CD4-positive, alpha-beta T cell treated with Interleukin-15 for 4 hours (primary cell): Measurements from ENCODE around the gene AMN.
"Not testable (repeated sequence)": the region's sequence is repeated elsewhere in the genome, so short reads cannot be mapped to it uniquely, and the experiment has no call there.

Experiments
- DNase-seq: peaks from one replicate; pipeline ENCODE4 v3.0.0-alpha.2; 2020; ENCODE audit warnings: low spot score

AMN gene

DNA sequence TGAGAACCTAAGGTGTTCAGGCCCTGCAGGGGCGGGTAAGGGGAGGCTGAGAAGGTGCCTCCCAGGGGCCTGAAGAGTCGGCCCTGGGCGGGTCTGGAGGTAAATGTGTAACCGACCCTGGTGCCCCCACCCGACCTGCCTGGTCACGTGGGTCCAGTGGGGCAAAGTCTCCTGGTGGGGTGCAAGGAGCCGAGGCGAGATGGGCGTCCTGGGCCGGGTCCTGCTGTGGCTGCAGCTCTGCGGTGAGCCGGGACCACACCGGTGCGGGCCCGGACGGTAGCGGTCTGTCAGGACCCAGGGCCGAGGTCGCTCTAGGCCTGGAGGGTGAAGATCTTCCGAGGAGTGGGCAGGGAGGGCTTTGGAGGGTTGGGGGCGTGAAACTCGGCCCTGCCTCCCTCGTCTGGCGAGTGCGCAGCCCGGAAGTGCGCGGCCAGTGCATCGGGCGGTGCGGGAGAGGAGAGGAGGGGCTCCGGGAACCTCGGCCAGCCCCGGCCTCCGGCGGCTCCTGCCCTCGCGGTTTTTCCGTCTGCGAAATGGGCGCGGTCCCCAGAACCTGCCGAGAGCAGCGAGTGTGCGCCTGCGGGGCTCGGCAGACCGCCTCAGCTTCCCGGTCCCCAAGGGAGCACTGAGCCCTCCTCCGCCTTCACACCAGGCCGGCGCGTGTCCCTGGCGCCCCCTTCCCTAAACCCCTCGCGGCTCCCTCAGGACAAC is at the start of gene AMN:
Gene AMN, plus strand, starts transcription at position 174 of the 711 bp plus-strand sequence. Its CDS starts 26 bp downstream, at position 200.
- DNase-seq: no peak

DNA sequence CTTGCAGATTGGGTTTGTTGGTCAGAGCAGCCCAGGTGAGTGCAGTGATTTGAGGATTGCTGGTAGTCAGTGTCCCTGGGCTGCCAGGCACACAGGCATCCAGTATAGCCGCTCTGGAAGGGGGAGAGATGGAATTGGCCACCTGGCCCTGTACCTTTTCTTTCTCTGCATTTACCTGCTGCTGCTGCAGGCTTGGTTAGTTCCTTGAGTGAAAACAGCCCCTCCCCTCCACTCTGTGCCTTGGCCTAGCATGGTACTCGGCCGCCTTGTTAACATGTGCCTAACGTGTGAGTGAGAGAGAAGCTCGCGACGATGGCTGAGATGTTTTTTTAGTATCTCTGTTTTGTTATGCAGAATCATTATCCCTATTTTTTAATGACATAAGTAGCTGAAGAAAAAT is 49.3 kb upstream of the AMN start:
- no peak for DNase-seq

DNA sequence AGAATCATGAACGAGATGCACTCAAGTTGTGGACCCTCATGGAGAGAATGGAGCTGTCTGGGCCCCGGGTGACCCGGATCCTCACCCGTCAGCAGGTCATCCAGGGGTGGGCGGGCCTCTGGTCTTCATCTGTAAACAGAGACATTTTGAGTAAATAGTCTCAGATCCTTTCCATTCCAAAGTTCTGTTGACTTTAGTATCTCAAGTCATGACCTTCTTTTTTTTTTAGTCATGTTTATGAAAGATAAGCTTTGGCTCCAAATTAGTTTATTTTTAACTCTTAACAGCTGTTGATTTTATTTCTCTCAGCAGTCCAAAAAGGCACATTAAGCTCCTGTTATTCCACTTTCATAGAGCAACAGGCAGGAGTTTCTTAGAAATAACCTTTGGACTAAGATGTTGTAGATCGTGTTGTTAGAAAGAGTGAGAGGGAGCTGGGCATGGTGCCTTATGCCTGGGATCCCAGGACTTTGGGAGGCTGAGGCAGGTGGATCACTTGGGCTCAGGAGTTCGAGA is 48.9 kb upstream of the AMN start:
- no peak for DNase-seq

DNA sequence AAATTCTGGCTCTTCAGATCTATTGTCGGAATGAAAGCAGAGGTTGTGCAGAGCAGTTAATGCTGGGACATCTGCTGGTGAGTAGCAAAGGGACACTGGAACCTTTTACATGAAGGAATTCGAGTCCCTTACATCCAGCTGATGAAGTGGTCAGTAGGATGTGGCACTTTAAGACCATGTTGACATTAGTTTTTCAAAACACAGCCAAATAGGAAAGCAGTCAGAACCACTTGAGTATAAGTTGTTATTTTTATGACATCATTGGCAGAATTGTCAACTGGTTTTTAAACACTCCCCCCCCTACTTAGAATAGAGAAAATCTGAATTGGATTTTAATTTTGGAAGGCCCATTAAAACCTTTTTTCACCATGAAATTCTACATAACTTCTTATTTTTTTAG is 46.8 kb upstream of the AMN start:
- no peak for DNase-seq

DNA sequence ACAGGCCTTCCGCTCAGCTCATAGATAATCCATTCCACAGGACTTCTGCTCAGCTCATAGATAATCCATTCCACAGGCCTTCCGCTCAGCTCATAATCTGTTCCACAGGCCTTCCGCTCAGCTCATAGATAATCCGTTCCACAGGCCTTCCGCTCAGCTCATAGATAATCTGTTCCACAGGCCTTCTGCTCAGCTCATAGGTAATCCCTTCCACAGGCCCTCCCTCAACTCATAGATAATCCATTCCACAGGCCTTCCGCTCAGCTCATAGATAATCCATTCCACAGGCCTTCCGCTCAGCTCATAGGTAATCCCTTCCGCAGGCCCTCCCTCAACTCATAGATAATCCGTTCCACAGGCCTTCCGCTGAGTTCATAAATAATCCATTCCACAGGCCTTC is 45.0 kb upstream of the AMN start:
- DNase-seq: not testable (repeated sequence)

DNA sequence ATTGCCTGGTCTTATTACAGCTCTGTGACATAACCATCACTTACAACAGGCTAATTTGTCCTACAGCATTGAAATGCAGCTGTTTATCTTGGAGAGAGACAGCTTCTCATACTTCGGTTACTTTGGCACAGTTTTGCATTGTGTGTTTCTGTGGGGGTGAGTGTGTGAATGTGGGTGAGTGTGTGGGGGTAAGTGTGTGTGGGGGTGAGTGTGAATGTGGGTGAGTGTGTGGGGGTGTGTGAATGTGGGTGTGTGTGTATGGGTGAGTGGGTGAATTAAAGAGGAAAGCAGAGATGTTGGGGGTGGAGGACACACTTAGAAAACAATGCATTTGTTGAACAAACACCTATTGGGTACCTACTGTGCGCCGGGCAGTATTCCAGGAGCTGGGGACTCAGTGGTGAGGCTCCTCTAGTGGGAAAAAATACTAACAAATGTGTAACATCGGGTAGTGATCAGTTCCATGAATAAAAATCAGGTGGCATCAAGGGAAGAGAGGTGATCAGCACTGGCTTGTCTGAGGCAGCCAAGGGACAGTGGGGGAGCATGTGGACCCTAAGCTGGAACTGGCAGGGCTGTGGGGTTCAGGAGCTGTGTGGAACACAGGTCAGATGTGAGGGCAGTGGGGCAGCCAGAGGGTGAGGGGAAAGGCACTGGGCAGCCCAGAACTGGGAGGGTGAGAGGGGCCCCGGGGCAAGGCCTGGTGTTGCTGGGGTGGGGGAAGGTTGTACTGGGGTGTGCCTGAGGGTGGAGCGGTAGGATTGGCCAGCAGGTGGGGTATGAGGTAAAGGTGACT is 44.1 kb upstream of the AMN start:
- no peak for DNase-seq

DNA sequence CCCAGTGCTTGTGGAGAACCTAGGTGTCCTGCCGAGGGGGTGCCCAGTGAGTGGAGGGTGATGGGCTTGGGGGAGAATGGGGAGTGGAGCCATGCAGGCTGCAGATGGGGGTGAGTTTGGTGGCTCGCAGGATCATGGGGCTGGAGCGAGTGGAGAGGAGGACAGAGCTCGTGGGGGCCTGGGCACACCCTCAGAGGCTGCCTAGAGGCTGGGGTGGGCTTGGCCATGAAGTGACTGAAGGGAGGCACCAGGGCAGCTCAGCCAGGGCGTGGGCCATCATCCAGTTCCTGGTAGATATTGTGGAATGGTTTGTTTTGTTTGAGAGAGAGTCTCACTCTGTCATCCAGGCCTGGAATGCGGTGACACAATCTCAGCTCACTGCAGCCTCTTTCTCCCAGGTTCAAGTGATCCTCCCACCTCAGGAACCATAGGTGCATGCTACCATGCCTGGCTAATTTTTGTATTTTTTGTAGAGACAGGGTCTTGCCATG is 43.4 kb upstream of the AMN start:
- no peak for DNase-seq

DNA sequence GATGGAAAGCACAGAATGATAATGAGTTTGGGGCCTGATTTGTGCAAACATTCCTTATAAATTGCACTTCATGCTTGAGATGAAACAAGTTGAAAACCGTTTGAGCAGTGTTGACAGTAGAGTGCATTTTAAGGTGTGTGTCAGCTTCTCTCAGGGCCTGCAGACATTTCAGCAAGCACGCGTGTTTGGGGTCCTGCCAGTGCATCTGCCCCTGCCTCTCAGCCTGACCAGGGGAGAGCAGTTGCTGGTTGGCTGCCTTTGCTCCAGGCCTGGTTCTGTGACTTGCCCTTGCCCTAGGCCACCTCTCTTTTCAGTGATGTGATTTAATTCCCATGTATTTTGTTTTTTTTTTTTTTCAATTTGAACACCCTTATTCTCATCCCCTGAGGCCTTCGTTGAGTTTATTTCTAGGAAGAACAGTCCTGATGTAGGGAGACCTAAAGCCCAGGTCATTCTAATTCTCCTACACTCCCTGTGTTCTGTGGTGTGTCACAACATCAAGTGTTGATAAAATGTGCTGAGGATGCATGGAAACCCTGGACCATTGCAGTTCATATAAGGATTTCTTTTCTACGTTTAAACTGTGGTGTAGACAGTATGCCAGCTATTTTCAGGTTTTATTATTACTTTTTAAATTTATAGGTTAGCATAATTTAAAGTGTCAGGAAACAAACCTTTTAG is 40.1 kb upstream of the AMN start:
- no peak for DNase-seq

DNA sequence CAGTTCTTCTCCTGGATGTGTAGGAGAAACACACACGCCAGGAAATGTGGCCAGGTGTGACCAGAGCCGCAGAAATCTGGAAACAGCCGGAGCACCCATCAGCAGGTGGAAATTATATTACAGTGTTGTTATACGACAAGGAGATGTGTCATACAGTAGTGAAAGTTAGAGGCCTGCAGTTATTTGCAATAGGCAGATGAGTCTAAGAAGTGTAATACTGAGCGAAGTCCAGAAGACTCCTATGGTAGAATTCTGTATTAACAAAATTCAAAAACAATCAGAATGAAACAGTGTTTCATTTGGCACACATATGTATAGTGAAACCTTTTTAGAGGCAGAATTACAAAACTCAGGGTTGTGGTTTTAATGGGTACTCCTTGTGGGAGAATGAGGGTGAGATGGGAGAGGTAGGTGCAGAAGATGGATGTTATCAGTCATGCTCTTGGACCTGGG is 39.3 kb upstream of the AMN start:
- no peak for DNase-seq

DNA sequence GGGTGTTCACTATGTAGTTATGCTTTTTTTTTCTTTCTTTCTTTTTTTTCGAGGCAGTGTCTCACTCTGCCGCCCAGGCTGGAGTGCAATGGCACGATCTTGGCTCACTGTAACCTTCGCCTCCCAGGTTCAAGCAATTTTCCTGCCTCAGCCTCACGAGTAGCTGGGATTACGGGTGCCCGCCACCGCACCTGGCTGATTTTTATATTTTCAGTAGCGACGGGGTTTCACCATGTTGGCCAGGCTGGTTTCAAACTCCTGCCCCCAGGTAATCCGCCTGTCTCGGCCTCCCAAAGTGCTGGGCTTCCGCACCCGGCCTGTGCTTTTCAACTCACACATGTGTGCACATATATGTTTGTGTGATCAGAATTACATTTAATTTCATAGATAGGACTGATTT is 38.9 kb upstream of the AMN start:
- no peak for DNase-seq

DNA sequence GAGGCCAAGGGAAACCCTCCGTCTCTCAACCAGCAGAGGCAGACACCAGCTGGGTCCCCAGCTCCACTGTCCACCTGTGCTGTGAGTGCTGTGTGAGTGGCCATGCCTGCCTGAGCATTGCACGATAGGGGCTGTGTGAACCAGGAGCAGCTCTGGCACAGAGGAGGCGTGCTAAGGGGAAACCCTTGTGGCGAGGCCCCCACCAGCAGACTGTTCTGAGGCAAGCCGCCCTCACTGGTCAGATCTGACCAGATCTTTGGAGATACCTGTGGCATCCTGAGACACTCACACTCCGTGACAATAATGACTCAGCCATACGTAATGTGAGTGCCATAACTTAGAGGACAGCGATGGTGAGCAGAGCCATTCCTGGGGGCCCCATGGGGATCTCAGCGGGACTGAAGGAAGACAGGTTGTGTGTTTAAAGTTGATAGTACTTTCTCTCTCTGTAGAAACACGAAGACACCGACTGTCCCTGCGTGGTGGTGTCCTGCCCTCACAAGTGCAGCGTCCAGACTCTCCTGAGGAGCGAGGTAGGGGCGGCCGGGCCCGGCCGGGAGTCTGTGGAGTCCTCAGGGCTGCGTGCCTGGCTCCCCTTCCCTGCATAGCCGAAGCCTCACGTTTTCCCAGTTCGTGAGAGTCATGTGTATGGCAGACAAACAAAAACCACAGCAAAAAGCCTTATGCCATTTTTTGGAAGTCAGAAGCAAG is 36.6 kb upstream of the AMN start:
- DNase-seq: no peak

DNA sequence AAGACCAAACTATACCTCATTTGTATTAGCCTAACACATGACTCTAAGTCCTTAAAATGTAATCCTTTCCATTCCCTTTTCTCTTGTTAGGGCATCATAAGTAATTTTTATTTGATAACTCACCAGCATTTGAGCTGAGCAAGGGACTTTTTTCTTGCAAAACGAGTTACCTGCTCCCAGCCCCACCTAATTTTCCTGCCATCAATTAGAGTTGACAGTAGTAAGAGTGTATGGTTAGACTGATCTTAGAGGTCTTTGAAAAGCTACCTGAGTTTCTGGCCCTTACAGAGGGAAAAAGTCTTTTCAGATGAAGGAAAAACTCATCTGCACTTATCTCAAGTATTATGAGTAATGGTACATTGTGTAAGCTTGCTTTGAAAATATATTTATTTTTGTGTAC is 33.7 kb upstream of the AMN start:
- DNase-seq: no peak

DNA sequence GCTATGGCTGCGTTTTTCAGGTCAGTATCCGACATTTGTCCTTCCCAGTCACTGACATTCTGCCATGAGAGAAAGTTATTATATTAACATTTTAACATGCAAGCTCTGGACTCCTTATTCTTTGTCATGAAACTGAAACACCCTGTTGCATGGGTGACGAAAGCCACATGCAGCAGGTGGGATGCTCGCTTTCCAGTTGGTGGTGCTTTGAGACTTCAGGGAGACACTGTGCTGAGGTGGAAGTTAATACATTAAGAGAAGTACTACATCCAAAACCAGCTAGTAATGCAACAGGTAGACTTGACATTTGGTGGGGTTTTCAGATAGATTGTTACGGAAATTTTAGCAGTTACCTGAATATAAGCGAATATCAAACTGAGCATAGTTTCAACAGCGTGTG is 32.8 kb upstream of the AMN start:
- DNase-seq: no peak

DNA sequence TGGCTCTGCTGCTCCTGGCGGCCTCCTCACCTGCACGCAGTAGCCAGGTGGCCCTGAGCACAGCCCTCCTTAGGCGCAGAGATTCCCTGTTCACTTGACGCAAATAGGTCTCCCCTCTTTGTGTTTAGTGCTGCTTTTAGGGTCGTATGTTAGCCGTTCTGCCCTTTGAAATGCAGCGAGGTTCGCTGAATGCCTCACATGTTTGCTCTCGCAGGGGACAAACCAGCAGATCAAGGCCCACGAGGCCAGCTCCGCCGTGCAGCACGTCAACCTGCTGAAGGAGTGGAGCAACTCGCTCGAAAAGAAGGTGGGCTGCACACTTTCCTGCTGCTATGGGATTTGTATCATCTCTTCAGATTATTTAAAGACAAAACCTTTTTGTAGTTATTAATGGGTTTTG is 31.4 kb upstream of the AMN start:
- no peak for DNase-seq

DNA sequence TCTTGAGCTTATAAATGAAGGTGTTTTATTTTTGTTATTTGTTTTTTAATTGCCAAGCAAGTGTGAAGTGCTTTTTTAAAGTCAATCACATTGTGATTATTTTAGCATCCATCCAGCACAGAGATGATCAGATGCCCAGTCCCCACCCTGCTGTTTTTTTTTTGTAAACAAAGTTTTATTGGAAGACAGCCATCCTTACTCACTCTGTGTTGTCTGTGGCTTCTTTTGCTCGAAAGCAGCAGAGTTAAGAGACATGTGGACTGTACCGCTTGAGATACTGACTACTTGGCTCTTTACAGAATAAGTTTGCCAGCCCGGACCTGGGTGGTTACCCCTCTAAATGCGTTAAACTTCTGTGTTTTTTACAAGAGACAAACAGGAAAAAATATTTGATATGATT is 30.9 kb upstream of the AMN start:
- no peak for DNase-seq

DNA sequence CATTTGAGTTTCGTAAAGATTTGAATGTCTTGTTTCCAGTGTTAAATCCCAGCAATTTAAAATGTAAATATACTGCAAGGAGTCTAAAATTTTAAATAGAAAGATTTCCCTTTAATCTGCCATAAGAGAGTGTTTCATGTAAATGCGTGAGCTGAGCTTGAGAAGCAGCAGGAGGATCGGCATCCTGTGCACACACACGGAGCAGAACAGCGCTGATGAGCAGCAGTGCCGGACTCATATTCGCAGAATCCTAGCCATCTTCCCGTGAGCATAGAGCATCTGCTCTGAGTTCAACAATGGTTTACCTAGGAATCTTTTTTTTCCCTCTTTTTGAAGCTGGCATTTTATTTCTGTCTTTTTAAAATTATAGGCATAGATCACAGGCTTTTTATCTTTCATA is 29.8 kb upstream of the AMN start:
- no peak for DNase-seq

DNA sequence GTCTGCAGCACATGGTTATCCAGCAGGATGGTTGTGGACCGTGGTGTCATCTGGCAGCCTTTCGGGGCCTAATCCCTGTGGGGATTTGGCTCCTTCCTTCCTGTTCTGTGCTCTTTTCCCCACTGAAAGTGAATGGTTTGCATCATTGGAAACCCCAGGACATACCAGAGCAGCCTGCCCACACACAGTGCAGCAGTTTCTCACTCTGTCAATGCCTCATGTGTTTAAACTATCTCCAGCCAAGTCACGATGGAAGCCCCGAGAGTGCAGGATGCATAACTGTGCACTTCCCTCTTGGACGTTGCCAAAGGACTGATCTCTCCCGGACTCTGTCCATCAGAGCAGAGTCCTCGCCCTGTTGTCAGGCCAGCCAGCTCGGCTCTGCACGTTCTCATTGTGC is 29.0 kb upstream of the AMN start:
- no peak for DNase-seq

DNA sequence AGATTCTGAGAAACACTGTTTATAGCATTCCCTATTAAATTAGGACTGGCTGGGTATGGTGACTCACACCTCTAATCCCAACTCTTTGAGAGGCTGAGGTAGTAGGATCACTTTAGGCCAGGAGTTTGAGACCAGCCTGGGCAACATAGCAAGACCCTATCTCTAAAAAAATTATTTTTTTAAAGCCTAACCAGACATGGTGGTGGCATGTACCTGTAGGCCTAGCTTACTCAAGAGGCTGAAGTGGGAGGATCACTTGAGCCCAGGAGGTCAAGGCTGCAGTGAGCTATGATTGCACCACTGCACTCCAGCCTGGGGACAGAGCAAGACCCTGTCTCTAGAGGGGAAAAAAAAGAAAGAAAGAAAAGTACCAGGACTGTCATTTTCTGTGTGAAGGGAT is 25.7 kb upstream of the AMN start:
- DNase-seq: not testable (repeated sequence)

DNA sequence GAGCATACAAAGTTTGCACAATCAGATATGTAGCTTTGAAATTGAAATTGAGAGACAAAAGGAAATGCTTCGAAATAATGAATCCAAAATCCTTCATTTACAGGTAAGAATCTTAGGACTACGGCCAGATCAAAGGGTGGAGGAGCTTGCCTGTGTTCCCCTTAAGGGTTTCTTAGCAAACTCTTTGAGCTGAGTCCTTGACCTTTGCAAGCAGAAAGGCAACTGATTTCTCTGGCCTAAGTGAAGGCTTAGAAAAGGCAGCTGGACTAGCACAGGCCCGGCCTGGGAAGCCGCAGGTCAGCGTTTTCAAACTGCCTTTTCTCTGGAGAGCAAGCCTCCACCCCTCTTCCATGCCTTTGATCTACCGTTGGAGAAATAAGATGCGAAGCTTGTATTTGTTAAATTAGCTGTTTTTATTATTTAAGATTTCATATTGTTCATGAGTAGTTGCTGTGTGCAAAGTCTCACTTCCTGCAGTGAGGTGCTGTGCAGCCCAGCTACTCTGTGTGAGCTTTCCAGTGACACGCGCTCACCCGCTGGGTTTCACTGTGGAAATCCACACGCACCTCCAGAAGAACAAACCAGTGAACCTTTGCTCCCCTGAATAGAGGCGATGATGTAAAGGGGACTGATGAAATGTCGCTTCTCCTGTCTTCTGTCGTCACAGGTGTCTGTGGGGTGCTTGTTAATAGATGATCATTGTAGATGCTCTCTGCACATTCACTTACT is 25.0 kb upstream of the AMN start:
- DNase-seq: no peak

DNA sequence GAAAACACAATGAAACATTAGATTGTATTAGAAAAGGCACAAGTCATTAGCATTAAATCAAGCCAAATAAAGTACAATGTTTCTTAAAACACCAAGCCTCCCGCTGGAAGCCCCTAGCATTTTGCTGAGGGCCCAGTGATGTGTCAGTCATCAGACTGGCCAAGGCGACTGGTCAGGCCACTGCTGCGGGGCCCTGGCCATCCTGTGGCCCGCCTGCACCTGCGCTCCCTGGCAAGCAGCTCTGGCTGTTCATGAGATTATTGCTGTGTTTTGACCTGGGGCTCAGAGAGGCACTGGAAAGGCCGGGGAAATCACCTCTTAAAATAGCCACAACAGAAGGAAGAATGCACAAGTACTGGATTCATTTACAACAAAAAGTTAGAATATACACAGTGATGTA is 24.2 kb upstream of the AMN start:
- no peak for DNase-seq

DNA sequence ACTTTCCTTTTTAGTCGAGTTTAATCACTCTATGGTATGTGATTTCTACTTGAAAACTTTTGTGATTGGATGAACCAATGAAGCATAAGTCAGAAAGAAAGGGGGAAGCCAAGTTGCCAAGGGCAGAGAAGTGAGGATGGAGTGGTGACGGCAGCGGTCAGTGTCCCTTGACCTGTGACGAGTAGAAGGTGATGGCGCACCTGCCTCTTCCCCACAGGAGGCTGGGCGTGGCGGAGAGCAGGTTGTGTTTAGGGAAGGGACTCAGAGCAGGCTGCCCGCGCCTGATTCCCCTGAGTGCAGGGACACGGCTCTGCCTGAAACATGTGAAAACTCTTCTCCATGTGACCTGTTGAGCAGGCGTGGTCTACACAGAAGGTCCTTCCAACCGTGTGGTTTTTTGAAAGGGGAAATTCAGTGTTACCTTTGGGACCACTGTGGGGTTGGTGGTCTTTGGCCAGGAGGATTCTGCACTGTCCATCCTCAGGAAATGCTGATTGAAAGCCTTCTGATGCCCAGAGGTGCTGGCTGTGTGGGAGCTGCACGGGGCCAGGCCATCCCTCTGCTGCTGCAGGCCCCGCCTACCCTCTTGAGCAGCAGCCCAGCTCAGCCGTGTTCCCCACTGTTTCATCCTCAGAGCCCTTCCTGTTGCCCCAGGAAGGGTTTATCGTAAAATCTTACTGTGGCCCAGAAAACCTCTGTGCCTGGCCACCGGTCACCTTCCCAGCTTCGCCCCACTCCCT is 23.5 kb upstream of the AMN start:
- no peak for DNase-seq
